WTC11 (cell line): ENCODE measurements around the gene TCP1. TPM values are rescaled to one million over a fixed set of nuclear protein-coding genes. Genes with fewer than 3 reads are reported as not detected.

ENCODE experiments used
- ATAC-seq: fragments of 200-7000 bp; cut with Tn5 transposase; 2 replicates; pipeline ENCODE4 v1.10.0; 2021; ENCODE audit warnings: mild to moderate bottlenecking, moderate library complexity
- CTCF ChIA-PET: fragments of 300-600 bp; sonication (Branson Sonifier 250); formaldehyde crosslinking; loops from one replicate; lab custom pipeline; 2021; ENCODE audit warnings: antibody characterized with exemption; lab: Charles Lee
- POLR2A ChIA-PET: fragments of 350-600 bp; sonication (Branson Sonifier 250); formaldehyde crosslinking; loops from one replicate; lab custom pipeline; 2021; ENCODE audit warnings: antibody characterized with exemption; lab: Charles Lee
- DNase-seq: peaks from one replicate; pipeline ENCODE4 v3.0.0; 2021; ENCODE audit warnings: low spot score
- H3K27ac Mint-ChIP-seq: 2 replicates; pipeline ENCODE4 v1.8.0; 2021; ENCODE audit warnings: mixed read lengths
- H3K27me3 Mint-ChIP-seq: 2 replicates; pipeline ENCODE4 v1.8.0; 2021; ENCODE audit warnings: low read depth, mild to moderate bottlenecking, moderate library complexity, mixed read lengths
- H3K36me3 Mint-ChIP-seq: 2 replicates; pipeline ENCODE4 v1.8.0; 2021; ENCODE audit warnings: mixed read lengths
- H3K4me1 Mint-ChIP-seq: 2 replicates; pipeline ENCODE4 v1.8.0; 2022; ENCODE audit warnings: mixed read lengths
- H3K4me3 Mint-ChIP-seq: 2 replicates; pipeline ENCODE4 v1.8.0; 2021; ENCODE audit warnings: mild to moderate bottlenecking, moderate library complexity, mixed read lengths
- H3K9me3 Mint-ChIP-seq: 2 replicates; pipeline ENCODE4 v1.8.0; 2021; ENCODE audit warnings: mixed read lengths
- CREB1 ChIP-seq: sonication (generic); formaldehyde crosslinking; IDR thresholded peaks from 2 replicates; pipeline ENCODE4 v1.8.0; 2023; ENCODE audit warnings: mild to moderate bottlenecking, missing genetic modification reagents
- CREM ChIP-seq: sonication (generic); formaldehyde crosslinking; IDR thresholded peaks from 2 replicates; pipeline ENCODE4 v1.8.1; 2022; ENCODE audit warnings: mild to moderate bottlenecking, missing genetic modification reagents, moderate library complexity
- ELF4 ChIP-seq: sonication (generic); formaldehyde crosslinking; IDR thresholded peaks from 2 replicates; pipeline ENCODE4 v1.8.1; 2022; ENCODE audit warnings: low read depth, mild to moderate bottlenecking, moderate library complexity, missing genetic modification reagents
- FOXJ3 ChIP-seq: sonication (generic); formaldehyde crosslinking; IDR thresholded peaks from 2 replicates; pipeline ENCODE4 v1.9.0; 2021; ENCODE audit warnings: missing genetic modification reagents, mild to moderate bottlenecking, borderline replicate concordance
- FOXK1 ChIP-seq: sonication (generic); formaldehyde crosslinking; IDR thresholded peaks from 2 replicates; pipeline ENCODE4 v1.8.0; 2022; ENCODE audit warnings: mild to moderate bottlenecking, moderate library complexity, missing genetic modification reagents
- MYBL2 ChIP-seq: sonication (generic); formaldehyde crosslinking; IDR thresholded peaks from 2 replicates; pipeline ENCODE4 v1.8.1; 2023; ENCODE audit warnings: mild to moderate bottlenecking, moderate library complexity, missing genetic modification reagents
- NFATC4 ChIP-seq: fragments of 250-450 bp; sonication (Bioruptor Pico); IDR thresholded peaks from 2 replicates; pipeline ENCODE4 v1.9.0; 2021; ENCODE audit warnings: mild to moderate bottlenecking
- SP1 ChIP-seq: sonication (generic); formaldehyde crosslinking; conservative IDR thresholded peaks from 2 replicates; pipeline ENCODE4 v1.8.1; 2022; ENCODE audit warnings: missing genetic modification reagents
- TCF7 ChIP-seq: sonication (generic); formaldehyde crosslinking; IDR thresholded peaks from 2 replicates; pipeline ENCODE4 v1.8.0; 2022; ENCODE audit warnings: mild to moderate bottlenecking, low read depth, missing genetic modification reagents, moderate library complexity
- ZNF263 ChIP-seq: sonication (generic); formaldehyde crosslinking; IDR thresholded peaks from 2 replicates; pipeline ENCODE4 v1.8.1; 2022; ENCODE audit warnings: low read depth, mild to moderate bottlenecking, moderate library complexity, missing genetic modification reagents
- total RNA-seq: library from RNA; stranded (reverse); gene quantifications from 3 replicates; pipeline ENCODE4 v1.2.3, GENCODE V29; 2021
- TF ChIP-seq, protein P1 (sequence below): sonication (generic); formaldehyde crosslinking; IDR thresholded peaks from 2 replicates; pipeline ENCODE4 v1.8.1; 2023; ENCODE audit warnings: mild to moderate bottlenecking, missing genetic modification reagents, moderate library complexity
- TF ChIP-seq, protein P2 (sequence below): sonication (generic); formaldehyde crosslinking; IDR thresholded peaks from 2 replicates; pipeline ENCODE4 v1.8.1; 2022; ENCODE audit warnings: low read depth, mild to moderate bottlenecking, moderate library complexity, missing genetic modification reagents, borderline replicate concordance
- TF ChIP-seq, protein P3 (sequence below): sonication (generic); formaldehyde crosslinking; IDR thresholded peaks from 2 replicates; pipeline ENCODE4 v1.8.1; 2022; ENCODE audit warnings: low read depth, missing genetic modification reagents, borderline replicate concordance
- TF ChIP-seq, protein P4 (sequence below): fragments of 250-450 bp; sonication (Bioruptor Pico); conservative IDR thresholded peaks from 2 replicates; pipeline ENCODE4 v1.9.0; 2021; ENCODE audit warnings: mild to moderate bottlenecking
- TF ChIP-seq, protein P5 (sequence below): sonication (generic); formaldehyde crosslinking; IDR thresholded peaks from 2 replicates; pipeline ENCODE4 v1.8.1; 2022; ENCODE audit warnings: mild to moderate bottlenecking, missing genetic modification reagents, moderate library complexity, borderline replicate concordance
- TF ChIP-seq, protein P6 (sequence below): sonication (generic); formaldehyde crosslinking; conservative IDR thresholded peaks from 2 replicates; pipeline ENCODE4 v1.8.1; 2023; ENCODE audit warnings: mild to moderate bottlenecking, low read depth, missing genetic modification reagents, moderate library complexity

TCP1 gene
- total RNA-seq, 1 experiment from 2014 or later = 388 TPM

DNA sequence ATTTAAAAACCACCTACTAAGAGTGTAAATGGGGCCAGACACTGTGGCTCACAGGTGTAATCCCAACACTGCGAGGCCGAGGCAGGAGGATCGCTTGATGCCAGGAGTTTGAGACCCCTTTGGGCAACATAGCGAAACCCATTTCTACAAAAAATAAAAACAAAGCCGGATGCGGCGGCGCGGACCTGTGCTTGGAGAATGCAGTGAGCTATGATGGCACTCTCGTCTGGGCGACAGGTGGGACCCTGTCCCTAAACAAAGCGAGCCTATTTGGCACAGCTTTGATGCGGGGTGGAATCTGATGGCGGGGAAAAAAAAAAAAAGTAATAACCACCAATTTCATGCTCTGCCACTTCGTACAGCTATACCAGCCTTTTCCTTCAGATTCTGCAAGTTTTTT, 1.1 kb downstream of the TCP1 start (continued):
- TF ChIP-seq, protein P1, sequence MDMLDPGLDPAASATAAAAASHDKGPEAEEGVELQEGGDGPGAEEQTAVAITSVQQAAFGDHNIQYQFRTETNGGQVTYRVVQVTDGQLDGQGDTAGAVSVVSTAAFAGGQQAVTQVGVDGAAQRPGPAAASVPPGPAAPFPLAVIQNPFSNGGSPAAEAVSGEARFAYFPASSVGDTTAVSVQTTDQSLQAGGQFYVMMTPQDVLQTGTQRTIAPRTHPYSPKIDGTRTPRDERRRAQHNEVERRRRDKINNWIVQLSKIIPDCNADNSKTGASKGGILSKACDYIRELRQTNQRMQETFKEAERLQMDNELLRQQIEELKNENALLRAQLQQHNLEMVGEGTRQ = no peak
- TF ChIP-seq, protein P2, sequence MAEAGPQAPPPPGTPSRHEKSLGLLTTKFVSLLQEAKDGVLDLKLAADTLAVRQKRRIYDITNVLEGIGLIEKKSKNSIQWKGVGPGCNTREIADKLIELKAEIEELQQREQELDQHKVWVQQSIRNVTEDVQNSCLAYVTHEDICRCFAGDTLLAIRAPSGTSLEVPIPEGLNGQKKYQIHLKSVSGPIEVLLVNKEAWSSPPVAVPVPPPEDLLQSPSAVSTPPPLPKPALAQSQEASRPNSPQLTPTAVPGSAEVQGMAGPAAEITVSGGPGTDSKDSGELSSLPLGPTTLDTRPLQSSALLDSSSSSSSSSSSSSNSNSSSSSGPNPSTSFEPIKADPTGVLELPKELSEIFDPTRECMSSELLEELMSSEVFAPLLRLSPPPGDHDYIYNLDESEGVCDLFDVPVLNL (CRISPR knock-in tag) = no peak
- no peak for TF ChIP-seq ZNF263 (CRISPR knock-in tag)

DNA sequence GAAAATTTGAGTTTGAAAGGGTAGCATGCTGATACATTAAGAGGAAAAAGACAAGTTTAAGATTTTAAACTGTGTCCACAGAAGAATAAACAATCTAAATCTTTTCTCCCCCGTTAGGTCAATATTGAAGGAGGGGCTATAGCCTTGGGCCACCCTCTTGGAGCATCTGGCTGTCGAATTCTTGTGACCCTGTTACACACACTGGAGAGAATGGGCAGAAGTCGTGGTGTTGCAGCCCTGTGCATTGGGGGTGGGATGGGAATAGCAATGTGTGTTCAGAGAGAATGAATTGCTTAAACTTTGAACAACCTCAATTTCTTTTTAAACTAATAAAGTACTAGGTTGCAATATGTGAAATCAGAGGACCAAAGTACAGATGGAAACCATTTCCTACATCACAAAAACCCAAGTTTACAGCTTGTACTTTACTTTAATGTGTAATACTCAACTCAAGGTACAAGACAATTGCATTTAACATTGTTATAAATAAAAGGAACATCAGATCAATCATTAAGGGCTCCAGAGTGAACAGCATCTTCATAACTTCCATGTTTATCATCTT, 10.8 kb downstream of the TCP1 start:
- DNase-seq = no peak
- ChIA-PET CTCF (no interaction called here), POLR2A (no interaction called here)
- Mint-ChIP-seq H3K9me3 (no peaks in the 10 kb centered on the region), H3K4me1 (no peaks in the 10 kb centered on the region), H3K4me3 (no peak overlapping the region), H3K27me3 (no peaks in the 10 kb centered on the region), H3K27ac (no peak overlapping the region), H3K36me3 (peaks cover 92% of the 10 kb centered on the region)
- ATAC-seq = no peak; the same call in 1 of the 2 replicates
- TF ChIP-seq, protein P3, sequence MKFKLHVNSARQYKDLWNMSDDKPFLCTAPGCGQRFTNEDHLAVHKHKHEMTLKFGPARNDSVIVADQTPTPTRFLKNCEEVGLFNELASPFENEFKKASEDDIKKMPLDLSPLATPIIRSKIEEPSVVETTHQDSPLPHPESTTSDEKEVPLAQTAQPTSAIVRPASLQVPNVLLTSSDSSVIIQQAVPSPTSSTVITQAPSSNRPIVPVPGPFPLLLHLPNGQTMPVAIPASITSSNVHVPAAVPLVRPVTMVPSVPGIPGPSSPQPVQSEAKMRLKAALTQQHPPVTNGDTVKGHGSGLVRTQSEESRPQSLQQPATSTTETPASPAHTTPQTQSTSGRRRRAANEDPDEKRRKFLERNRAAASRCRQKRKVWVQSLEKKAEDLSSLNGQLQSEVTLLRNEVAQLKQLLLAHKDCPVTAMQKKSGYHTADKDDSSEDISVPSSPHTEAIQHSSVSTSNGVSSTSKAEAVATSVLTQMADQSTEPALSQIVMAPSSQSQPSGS (CRISPR knock-in tag) = no peak
- TF ChIP-seq ELF4 (CRISPR knock-in tag) (no peak), CREB1 (no peak), NFATC4 (CRISPR knock-in tag) (no peak), FOXJ3 (CRISPR knock-in tag) (no peak), FOXK1 (CRISPR knock-in tag) (no peak), MYBL2 (CRISPR knock-in tag) (no peak), CREM (CRISPR knock-in tag) (no peak), SP1 (CRISPR knock-in tag) (no peak), TCF7 (CRISPR knock-in tag) (no peak)
- TF ChIP-seq, protein P4, sequence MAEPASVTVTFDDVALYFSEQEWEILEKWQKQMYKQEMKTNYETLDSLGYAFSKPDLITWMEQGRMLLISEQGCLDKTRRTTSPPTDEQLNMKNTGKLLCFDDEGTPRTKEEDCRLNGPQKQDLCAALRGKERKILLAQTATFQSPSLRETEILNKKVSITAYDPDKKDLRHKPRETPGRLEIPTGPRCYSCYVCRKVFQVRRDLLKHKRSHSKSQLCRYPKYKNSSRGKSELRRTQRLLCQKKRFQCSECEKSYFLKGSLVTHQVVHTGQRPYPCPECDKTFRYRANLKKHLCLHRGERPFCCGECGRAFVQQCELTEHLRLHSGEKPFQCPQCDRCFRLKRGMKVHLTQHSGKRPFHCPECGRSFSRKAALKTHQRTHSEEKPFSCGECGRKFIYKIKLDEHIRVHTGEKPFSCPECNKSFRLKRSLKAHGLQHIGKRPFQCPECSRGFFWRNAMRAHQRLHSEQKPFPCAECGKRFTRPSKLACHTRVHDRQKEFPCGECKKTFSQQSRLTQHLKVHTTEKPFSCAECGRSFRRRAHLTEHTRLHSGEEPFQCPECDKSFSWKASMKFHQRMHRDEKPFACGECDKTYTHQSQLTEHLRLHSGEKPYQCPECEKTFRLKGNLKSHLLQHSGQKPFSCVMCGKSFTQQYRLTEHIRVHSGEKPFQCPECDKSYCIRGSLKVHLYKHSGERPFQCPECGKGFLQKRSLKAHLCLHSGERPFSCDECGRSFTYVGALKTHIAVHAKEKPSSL (CRISPR knock-in tag) = no peak
- TF ChIP-seq, protein P5, sequence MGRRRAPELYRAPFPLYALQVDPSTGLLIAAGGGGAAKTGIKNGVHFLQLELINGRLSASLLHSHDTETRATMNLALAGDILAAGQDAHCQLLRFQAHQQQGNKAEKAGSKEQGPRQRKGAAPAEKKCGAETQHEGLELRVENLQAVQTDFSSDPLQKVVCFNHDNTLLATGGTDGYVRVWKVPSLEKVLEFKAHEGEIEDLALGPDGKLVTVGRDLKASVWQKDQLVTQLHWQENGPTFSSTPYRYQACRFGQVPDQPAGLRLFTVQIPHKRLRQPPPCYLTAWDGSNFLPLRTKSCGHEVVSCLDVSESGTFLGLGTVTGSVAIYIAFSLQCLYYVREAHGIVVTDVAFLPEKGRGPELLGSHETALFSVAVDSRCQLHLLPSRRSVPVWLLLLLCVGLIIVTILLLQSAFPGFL (CRISPR knock-in tag) = no peak
- TF ChIP-seq, protein P6, sequence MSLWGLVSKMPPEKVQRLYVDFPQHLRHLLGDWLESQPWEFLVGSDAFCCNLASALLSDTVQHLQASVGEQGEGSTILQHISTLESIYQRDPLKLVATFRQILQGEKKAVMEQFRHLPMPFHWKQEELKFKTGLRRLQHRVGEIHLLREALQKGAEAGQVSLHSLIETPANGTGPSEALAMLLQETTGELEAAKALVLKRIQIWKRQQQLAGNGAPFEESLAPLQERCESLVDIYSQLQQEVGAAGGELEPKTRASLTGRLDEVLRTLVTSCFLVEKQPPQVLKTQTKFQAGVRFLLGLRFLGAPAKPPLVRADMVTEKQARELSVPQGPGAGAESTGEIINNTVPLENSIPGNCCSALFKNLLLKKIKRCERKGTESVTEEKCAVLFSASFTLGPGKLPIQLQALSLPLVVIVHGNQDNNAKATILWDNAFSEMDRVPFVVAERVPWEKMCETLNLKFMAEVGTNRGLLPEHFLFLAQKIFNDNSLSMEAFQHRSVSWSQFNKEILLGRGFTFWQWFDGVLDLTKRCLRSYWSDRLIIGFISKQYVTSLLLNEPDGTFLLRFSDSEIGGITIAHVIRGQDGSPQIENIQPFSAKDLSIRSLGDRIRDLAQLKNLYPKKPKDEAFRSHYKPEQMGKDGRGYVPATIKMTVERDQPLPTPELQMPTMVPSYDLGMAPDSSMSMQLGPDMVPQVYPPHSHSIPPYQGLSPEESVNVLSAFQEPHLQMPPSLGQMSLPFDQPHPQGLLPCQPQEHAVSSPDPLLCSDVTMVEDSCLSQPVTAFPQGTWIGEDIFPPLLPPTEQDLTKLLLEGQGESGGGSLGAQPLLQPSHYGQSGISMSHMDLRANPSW (CRISPR knock-in tag) = no peak
